Mesendoderm (in vitro differentiated cells): ENCODE data around the gene USP48.
"Not testable (repeated sequence)": the region's sequence is repeated elsewhere in the genome, so short reads cannot be mapped to it uniquely, and the experiment has no call there.

Source experiments
- DNase-seq: peaks from one replicate; pipeline ENCODE4 v3.0.0; 2013
- H2AK5ac ChIP-seq: 2 replicates; pipeline ENCODE4 v1.6.1; 2013; ENCODE audit warnings: low read length, inconsistent platforms
- H2BK120ac ChIP-seq: 2 replicates; pipeline ENCODE4 v1.6.1; 2013; ENCODE audit warnings: low read depth, mild to moderate bottlenecking, low read length, moderate library complexity, mixed read lengths
- H2BK15ac ChIP-seq: replicated peaks from 2 replicates; pipeline ENCODE4 v1.6.1; 2013; ENCODE audit warnings: low read depth, mild to moderate bottlenecking, moderate library complexity
- H2BK5ac ChIP-seq: 2 replicates; pipeline ENCODE4 v1.6.1; 2013; ENCODE audit warnings: low read length, inconsistent platforms
- H3K18ac ChIP-seq: 2 replicates; pipeline ENCODE4 v1.6.1; 2013; ENCODE audit warnings: mild to moderate bottlenecking, low read length, mixed read lengths
- H3K23ac ChIP-seq: one replicate; pipeline ENCODE4 v1.6.1; 2013; ENCODE audit warnings: low read length
- H3K27ac ChIP-seq: 2 replicates; pipeline ENCODE4 v1.5.1; 2013; ENCODE audit warnings: low read depth, mild to moderate bottlenecking, inconsistent platforms, low read length, moderate library complexity
- H3K27me3 ChIP-seq: 2 replicates; pipeline ENCODE4 v1.6.1; 2013; ENCODE audit warnings: low read length, control low read depth, mild to moderate bottlenecking, inconsistent platforms; ENCODE audit not compliant: insufficient read depth, poor library complexity
- H3K36me3 ChIP-seq: 2 replicates; pipeline ENCODE4 v1.6.1; 2013; ENCODE audit warnings: low read length, inconsistent platforms; ENCODE audit not compliant: control insufficient read depth, insufficient read depth
- H3K4ac ChIP-seq: one replicate; pipeline ENCODE4 v1.6.1; 2013; ENCODE audit warnings: low read depth, mild to moderate bottlenecking, low read length, moderate library complexity
- H3K4me1 ChIP-seq: 2 replicates; pipeline ENCODE4 v1.6.1; 2013; ENCODE audit warnings: low read depth, low read length, inconsistent platforms; ENCODE audit not compliant: control insufficient read depth
- H3K4me2 ChIP-seq: 2 replicates; pipeline ENCODE4 v1.6.1; 2013; ENCODE audit warnings: low read length
- H3K4me3 ChIP-seq: 2 replicates; pipeline ENCODE4 v1.5.1; 2013; ENCODE audit warnings: mild to moderate bottlenecking, low read length
- H3K56ac ChIP-seq: one replicate; pipeline ENCODE4 v1.6.1; 2013; ENCODE audit warnings: low read length
- H3K79me1 ChIP-seq: 2 replicates; pipeline ENCODE4 v1.6.1; 2013; ENCODE audit warnings: low read length, inconsistent platforms
- H3K79me2 ChIP-seq: 2 replicates; pipeline ENCODE4 v1.6.1; 2013; ENCODE audit warnings: mild to moderate bottlenecking, low read length; ENCODE audit not compliant: control insufficient read depth, insufficient read depth
- H3K9ac ChIP-seq: 2 replicates; pipeline ENCODE4 v1.6.1; 2013; ENCODE audit warnings: low read length, inconsistent platforms
- H4K5ac ChIP-seq: one replicate; pipeline ENCODE4 v1.6.1; 2013; ENCODE audit warnings: low read length
- H4K8ac ChIP-seq: one replicate; pipeline ENCODE4 v1.6.1; 2013; ENCODE audit warnings: low read depth, mild to moderate bottlenecking, control low read depth, low read length, moderate library complexity
- WGBS: extraction: QIAGEN DNeasy Blood & Tissue Kit; methylation state at CpG from one replicate; pipeline ENCODE4 v1.1.7; 2013; ENCODE audit warnings: low lambda C conversion rate, missing lambda C conversion rate; ENCODE audit not compliant: insufficient coverage; ENCODE audit errors: extremely low coverage; 5-methylcytosine and 5-hydroxymethylcytosine counted together

The USP48 gene

DNA sequence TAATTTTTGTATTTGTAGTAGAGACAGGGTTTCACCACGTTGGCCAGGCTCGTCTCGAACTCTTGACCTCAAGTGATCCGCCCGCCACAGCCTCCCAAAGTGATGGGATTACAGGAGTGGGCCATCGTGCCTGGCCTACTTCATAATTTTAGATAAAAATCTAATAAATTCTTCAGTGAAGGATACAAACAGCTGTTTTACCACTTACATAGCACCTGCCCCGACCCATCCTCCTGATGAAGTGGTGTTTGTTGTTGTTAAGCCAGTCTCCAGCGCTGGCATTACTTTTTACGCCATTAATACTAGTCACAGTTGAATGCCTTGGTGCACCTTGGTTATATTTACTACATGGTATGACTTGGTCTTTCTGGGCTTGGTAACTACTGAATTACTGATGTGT is 101.5 kb downstream of the USP48 start:
- Histone ChIP-seq H3K4me1 (no peaks in the 10 kb centered on the region), H2BK120ac (no peak overlapping the region), H3K79me1 (no peaks in the 10 kb centered on the region), H3K4me3 (no peak overlapping the region), H3K18ac (no peak overlapping the region), H3K23ac (no peak overlapping the region), H3K9ac (no peak overlapping the region), H3K4me2 (no peak overlapping the region), H3K27me3 (no peaks in the 10 kb centered on the region), H3K36me3 (no peaks in the 10 kb centered on the region), H2BK15ac (no peak overlapping the region), H3K56ac (no peak overlapping the region), H2BK5ac (no peak overlapping the region), H4K8ac (no peak overlapping the region), H3K4ac (no peak overlapping the region), H2AK5ac (no peak overlapping the region), H4K5ac (no peak overlapping the region), H3K79me2 (no peaks in the 10 kb centered on the region), H3K27ac (no peak overlapping the region)
- DNase-seq, result no peak
- WGBS, result no CpG with 5 or more reads among the region's 9 CpGs

DNA sequence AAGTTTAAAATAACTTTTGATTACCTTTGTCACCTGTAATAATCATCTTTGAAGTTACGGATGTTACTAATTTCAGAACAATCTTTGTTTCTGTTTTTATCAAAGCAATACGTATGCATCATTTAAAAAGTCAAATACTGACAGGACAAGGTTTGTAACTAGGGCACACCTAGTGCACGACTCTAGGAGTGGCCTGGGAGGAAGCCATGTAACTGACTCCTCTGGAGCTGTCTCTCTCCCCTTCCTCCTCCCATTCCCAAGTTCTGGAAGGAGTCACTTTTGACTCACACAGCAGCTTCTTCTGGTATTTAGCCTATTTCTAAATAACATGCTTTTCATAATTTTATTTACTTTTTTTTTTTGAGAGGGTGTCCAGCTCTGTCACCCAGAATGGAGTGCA is 102.0 kb downstream of the USP48 start:
- H3K4ac ChIP-seq, result no peak overlapping the region
- H3K9ac ChIP-seq, result no peak overlapping the region
- no peaks in the 10 kb centered on the region for H3K4me1 ChIP-seq
- H3K4me3 ChIP-seq, result no peak overlapping the region
- no peak overlapping the region for H4K8ac ChIP-seq
- H3K18ac ChIP-seq, result no peak overlapping the region
- H4K5ac ChIP-seq, result no peak overlapping the region
- H3K79me2 ChIP-seq, result no peaks in the 10 kb centered on the region
- no peak overlapping the region for H2BK15ac ChIP-seq
- no peak overlapping the region for H3K56ac ChIP-seq
- H3K27me3 ChIP-seq, result no peaks in the 10 kb centered on the region
- H3K23ac ChIP-seq, result no peak overlapping the region
- no peak overlapping the region for H2BK5ac ChIP-seq
- H2AK5ac ChIP-seq, result no peak overlapping the region
- no peak overlapping the region for H2BK120ac ChIP-seq
- no peak overlapping the region for H3K27ac ChIP-seq
- no peak for DNase-seq
- no CpG with 5 or more reads among the region's 3 CpGs for WGBS
- H3K4me2 ChIP-seq, result no peak overlapping the region
- no peaks in the 10 kb centered on the region for H3K79me1 ChIP-seq
- no peaks in the 10 kb centered on the region for H3K36me3 ChIP-seq

DNA sequence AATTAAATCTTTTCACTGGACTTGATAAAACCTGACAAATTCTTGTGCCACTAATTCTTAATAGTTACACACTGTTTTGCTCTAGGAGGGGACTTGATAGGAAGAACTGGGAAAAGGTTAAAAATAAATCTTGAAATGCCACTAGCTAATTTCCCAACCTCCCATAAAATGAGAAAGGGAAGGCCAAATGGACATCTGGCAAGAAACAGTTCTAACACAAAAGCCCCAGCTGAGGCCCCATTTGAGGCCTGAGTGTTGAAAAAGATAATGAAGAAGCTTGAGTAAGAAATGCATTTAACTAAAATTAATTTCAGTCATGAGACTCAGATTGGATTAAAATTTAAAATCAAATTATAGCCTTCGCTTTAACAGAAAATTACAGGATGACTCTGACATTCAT is 102.6 kb downstream of the USP48 start:
- H3K79me1 ChIP-seq, result no peaks in the 10 kb centered on the region
- no peaks in the 10 kb centered on the region for H3K36me3 ChIP-seq
- no peak overlapping the region for H3K4ac ChIP-seq
- H3K23ac ChIP-seq, result no peak overlapping the region
- H2AK5ac ChIP-seq, result no peak overlapping the region
- no peak for DNase-seq
- H3K4me1 ChIP-seq, result no peaks in the 10 kb centered on the region
- H2BK5ac ChIP-seq, result no peak overlapping the region
- no peak overlapping the region for H3K27ac ChIP-seq
- H3K9ac ChIP-seq, result no peak overlapping the region
- H3K4me3 ChIP-seq, result no peak overlapping the region
- no peak overlapping the region for H3K18ac ChIP-seq
- no peak overlapping the region for H4K8ac ChIP-seq
- no peak overlapping the region for H2BK15ac ChIP-seq
- no peaks in the 10 kb centered on the region for H3K79me2 ChIP-seq
- no peak overlapping the region for H4K5ac ChIP-seq
- no peak overlapping the region for H3K56ac ChIP-seq
- H2BK120ac ChIP-seq, result no peak overlapping the region
- H3K4me2 ChIP-seq, result no peak overlapping the region
- WGBS, result no CpG with 5 or more reads among the region's 1 CpG
- H3K27me3 ChIP-seq, result no peaks in the 10 kb centered on the region

DNA sequence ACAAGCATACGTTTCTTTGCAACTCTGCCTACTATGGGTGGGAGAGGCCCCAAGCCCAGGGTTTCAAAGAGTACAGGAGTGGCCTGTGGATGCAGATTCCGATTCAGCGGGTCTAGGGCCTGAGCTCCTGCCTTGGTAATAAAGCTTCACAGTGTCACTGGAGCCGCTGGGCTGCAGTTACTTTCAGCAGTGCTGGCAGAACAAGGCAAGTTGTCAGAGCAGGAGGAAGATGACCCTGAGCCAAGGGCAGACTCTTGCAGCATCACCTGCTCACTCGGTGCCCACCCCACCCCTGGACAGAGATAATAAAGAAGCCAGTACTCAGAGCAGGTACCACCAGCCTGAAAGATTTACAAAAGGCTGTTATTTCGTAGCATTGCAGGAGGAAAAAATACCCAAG is 105.8 kb downstream of the USP48 start:
- WGBS, result no CpG with 5 or more reads among the region's 6 CpGs
- Histone ChIP-seq H3K79me1 (no peaks in the 10 kb centered on the region), H3K56ac (no peak overlapping the region), H2BK5ac (no peak overlapping the region), H3K79me2 (no peaks in the 10 kb centered on the region), H2BK120ac (no peak overlapping the region), H3K36me3 (no peaks in the 10 kb centered on the region), H3K27ac (no peak overlapping the region), H4K5ac (no peak overlapping the region), H2AK5ac (no peak overlapping the region), H3K23ac (no peak overlapping the region), H3K4me3 (no peak overlapping the region), H2BK15ac (no peak overlapping the region), H4K8ac (no peak overlapping the region), H3K4me1 (no peaks in the 10 kb centered on the region), H3K4me2 (no peak overlapping the region), H3K18ac (no peak overlapping the region), H3K9ac (no peak overlapping the region), H3K4ac (no peak overlapping the region), H3K27me3 (no peaks in the 10 kb centered on the region)
- no peak for DNase-seq

DNA sequence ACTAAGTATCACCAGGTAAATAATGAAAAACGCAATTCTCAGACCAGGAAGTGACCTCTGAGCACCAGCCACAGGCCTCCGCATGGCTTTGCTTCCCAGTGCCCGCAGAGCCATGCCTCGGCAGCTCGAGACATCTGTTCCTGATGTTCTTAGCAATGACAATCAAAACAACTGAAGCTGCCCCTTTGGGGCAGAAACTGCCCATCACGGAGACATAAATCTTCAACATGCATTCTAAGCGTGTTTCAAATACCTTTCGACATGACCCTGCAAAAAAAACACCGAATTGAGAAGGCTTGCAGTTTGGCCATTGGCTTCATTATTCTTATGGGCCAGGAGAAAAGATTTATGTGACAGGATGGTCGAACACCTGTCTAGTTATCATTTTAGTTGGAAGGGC is 108.0 kb downstream of the USP48 start:
- Histone ChIP-seq H3K36me3 (no peaks in the 10 kb centered on the region), H2BK120ac (no peak overlapping the region), H3K79me2 (no peaks in the 10 kb centered on the region), H2BK15ac (no peak overlapping the region), H3K79me1 (no peaks in the 10 kb centered on the region), H3K4ac (no peak overlapping the region), H2BK5ac (no peak overlapping the region), H3K56ac (no peak overlapping the region), H4K8ac (no peak overlapping the region), H3K9ac (no peak overlapping the region), H3K4me2 (no peak overlapping the region), H3K27me3 (no peaks in the 10 kb centered on the region), H3K18ac (no peak overlapping the region), H2AK5ac (no peak overlapping the region), H3K4me3 (no peak overlapping the region), H3K27ac (no peak overlapping the region), H3K23ac (no peak overlapping the region), H3K4me1 (no peaks in the 10 kb centered on the region), H4K5ac (no peak overlapping the region)
- DNase-seq, result no peak
- WGBS, result no CpG with 5 or more reads among the region's 10 CpGs

DNA sequence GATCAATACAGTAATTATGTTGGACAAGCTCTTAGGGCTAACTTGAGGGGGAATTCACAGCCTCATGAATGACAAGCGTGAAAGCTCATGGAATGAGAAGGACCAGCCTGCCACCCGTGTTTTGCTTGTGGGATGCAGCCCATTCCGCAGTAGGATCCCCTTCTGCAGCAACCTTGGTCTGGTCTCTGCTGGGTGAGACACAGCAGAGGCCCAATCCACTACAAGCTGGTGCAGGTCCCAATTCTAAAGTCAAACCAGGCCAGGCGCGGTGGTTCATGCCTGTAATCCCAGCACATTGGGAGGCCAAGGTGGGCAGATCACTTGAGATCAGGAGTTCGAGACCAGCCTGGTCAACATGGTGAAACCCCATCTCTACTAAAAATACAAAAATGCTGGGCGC is 109.1 kb downstream of the USP48 start:
- H3K56ac ChIP-seq, H3K79me1 ChIP-seq, H3K27ac ChIP-seq: not testable (repeated sequence)

More for the DNA sequence above, 109.1 kb downstream of the USP48 start:
- H3K4me3 ChIP-seq, H3K18ac ChIP-seq, H3K23ac ChIP-seq, H4K8ac ChIP-seq, H2BK5ac ChIP-seq, H3K79me2 ChIP-seq, H3K4me1 ChIP-seq, H4K5ac ChIP-seq, H2BK120ac ChIP-seq, DNase-seq, H3K27me3 ChIP-seq, H3K9ac ChIP-seq, H3K4ac ChIP-seq, H2BK15ac ChIP-seq, H3K36me3 ChIP-seq, H2AK5ac ChIP-seq, H3K4me2 ChIP-seq: not testable (repeated sequence)
- WGBS, result no CpG with 5 or more reads among the region's 7 CpGs
